SK-N-SH treated with all-trans-retinoic acid at 6 μM for 48 hours (cell line): ENCODE results near the gene NEK11.

Source experiments
- ATAC-seq: fragments of 200-7000 bp; cut with Tn5 transposase; 3 replicates; pipeline ENCODE4 v1.9.1; 2020; ENCODE audit warnings: mild to moderate bottlenecking, moderate library complexity
- ARNTL ChIP-seq: fragments of 450-650 bp; formaldehyde crosslinking; IDR thresholded peaks from 2 replicates; pipeline ENCODE4 v1.5.0; 2020; ENCODE audit warnings: low read depth, mild to moderate bottlenecking, moderate library complexity, borderline replicate concordance
- BACH2 ChIP-seq: fragments of 250-450 bp; sonication (Bioruptor Pico); IDR thresholded peaks from 2 replicates; pipeline ENCODE4 v1.9.0; 2021; ENCODE audit warnings: mild to moderate bottlenecking, borderline replicate concordance
- CSDC2 ChIP-seq: fragments of 250-450 bp; sonication (Bioruptor Pico); IDR thresholded peaks from 2 replicates; pipeline ENCODE4 v1.5.0; 2020; ENCODE audit warnings: mild to moderate bottlenecking, moderate library complexity
- GLIS3 ChIP-seq: fragments of 250-450 bp; sonication (Bioruptor Pico); IDR thresholded peaks from 2 replicates; pipeline ENCODE4 v1.5.0; 2020; ENCODE audit warnings: mild to moderate bottlenecking, moderate library complexity
- ISL1 ChIP-seq: fragments of 250-450 bp; sonication (Bioruptor Pico); IDR thresholded peaks from 2 replicates; pipeline ENCODE4 v2.1.2; 2022; ENCODE audit warnings: mild to moderate bottlenecking, moderate library complexity
- OSR1 ChIP-seq: fragments of 250-450 bp; sonication (Bioruptor Pico); IDR thresholded peaks from 2 replicates; pipeline ENCODE4 v1.8.0; 2022; ENCODE audit warnings: moderate library complexity, mild to moderate bottlenecking, inconsistent platforms
- POU6F1 ChIP-seq: fragments of 250-450 bp; sonication (Bioruptor Pico); IDR thresholded peaks from 2 replicates; pipeline ENCODE4 v1.8.0; 2021; ENCODE audit warnings: low read depth, mild to moderate bottlenecking, moderate library complexity, borderline replicate concordance
- PPARA ChIP-seq: fragments of 250-450 bp; sonication (Bioruptor Pico); IDR thresholded peaks from 2 replicates; pipeline ENCODE4 v1.5.0; 2020; ENCODE audit warnings: mild to moderate bottlenecking, borderline replicate concordance
- RARB ChIP-seq: fragments of 250-450 bp; sonication (Bioruptor Pico); IDR thresholded peaks from 2 replicates; pipeline ENCODE4 v1.8.0; 2021; ENCODE audit warnings: mild to moderate bottlenecking, moderate library complexity
- SNAI2 ChIP-seq: fragments of 250-450 bp; sonication (Bioruptor Pico); IDR thresholded peaks from 2 replicates; pipeline ENCODE4 v1.5.0; 2020; ENCODE audit warnings: mild to moderate bottlenecking, moderate library complexity
- TCF4 ChIP-seq: fragments of 250-450 bp; sonication (Bioruptor Pico); IDR thresholded peaks from 2 replicates; pipeline ENCODE4 v1.8.0; 2021; ENCODE audit warnings: mild to moderate bottlenecking, moderate library complexity, borderline replicate concordance
- ZC3H10 ChIP-seq: fragments of 250-450 bp; sonication (Bioruptor Pico); IDR thresholded peaks from 2 replicates; pipeline ENCODE4 v1.5.1; 2021; ENCODE audit warnings: mild to moderate bottlenecking, moderate library complexity
- ZFP3 ChIP-seq: fragments of 250-450 bp; sonication (Bioruptor Pico); IDR thresholded peaks from 2 replicates; pipeline ENCODE4 v1.5.0; 2020; ENCODE audit warnings: mild to moderate bottlenecking, moderate library complexity
- ZFP30 ChIP-seq: fragments of 450-650 bp; formaldehyde crosslinking; IDR thresholded peaks from 2 replicates; pipeline ENCODE4 v1.5.0; 2022; ENCODE audit warnings: mild to moderate bottlenecking, moderate library complexity
- ZNF565 ChIP-seq: fragments of 450-650 bp; formaldehyde crosslinking; conservative IDR thresholded peaks from 2 replicates; pipeline ENCODE4 v1.5.0; 2020; ENCODE audit warnings: low read depth, mild to moderate bottlenecking, moderate library complexity
- ZNF8 ChIP-seq: fragments of 450-650 bp; formaldehyde crosslinking; IDR thresholded peaks from 2 replicates; pipeline ENCODE4 v1.5.0; 2020; ENCODE audit warnings: mild to moderate bottlenecking, moderate library complexity
- TF ChIP-seq, protein P1 (sequence below): fragments of 250-450 bp; sonication (Bioruptor Pico); IDR thresholded peaks from 2 replicates; pipeline ENCODE4 v1.5.0; 2020; ENCODE audit warnings: mild to moderate bottlenecking, moderate library complexity
- TF ChIP-seq, protein P2 (sequence below): fragments of 250-450 bp; sonication (Bioruptor Pico); IDR thresholded peaks from 2 replicates; pipeline ENCODE4 v1.5.1; 2020; ENCODE audit warnings: low read depth, mild to moderate bottlenecking, moderate library complexity
- TF ChIP-seq, protein P3 (sequence below): fragments of 250-450 bp; sonication (Bioruptor Pico); IDR thresholded peaks from 2 replicates; pipeline ENCODE4 v1.5.1; 2021; ENCODE audit warnings: mild to moderate bottlenecking, moderate library complexity

Gene NEK11

GRCh38 chr3:131158434-131158833 lies 131.8 kb downstream of the NEK11 start:
- TF ChIP-seq, protein P1, sequence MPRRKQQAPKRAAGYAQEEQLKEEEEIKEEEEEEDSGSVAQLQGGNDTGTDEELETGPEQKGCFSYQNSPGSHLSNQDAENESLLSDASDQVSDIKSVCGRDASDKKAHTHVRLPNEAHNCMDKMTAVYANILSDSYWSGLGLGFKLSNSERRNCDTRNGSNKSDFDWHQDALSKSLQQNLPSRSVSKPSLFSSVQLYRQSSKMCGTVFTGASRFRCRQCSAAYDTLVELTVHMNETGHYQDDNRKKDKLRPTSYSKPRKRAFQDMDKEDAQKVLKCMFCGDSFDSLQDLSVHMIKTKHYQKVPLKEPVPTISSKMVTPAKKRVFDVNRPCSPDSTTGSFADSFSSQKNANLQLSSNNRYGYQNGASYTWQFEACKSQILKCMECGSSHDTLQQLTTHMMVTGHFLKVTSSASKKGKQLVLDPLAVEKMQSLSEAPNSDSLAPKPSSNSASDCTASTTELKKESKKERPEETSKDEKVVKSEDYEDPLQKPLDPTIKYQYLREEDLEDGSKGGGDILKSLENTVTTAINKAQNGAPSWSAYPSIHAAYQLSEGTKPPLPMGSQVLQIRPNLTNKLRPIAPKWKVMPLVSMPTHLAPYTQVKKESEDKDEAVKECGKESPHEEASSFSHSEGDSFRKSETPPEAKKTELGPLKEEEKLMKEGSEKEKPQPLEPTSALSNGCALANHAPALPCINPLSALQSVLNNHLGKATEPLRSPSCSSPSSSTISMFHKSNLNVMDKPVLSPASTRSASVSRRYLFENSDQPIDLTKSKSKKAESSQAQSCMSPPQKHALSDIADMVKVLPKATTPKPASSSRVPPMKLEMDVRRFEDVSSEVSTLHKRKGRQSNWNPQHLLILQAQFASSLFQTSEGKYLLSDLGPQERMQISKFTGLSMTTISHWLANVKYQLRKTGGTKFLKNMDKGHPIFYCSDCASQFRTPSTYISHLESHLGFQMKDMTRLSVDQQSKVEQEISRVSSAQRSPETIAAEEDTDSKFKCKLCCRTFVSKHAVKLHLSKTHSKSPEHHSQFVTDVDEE (CRISPR knock-in tag), result no peak
- no peak for TF ChIP-seq ZNF565 (CRISPR knock-in tag)
- TF ChIP-seq, protein P2, sequence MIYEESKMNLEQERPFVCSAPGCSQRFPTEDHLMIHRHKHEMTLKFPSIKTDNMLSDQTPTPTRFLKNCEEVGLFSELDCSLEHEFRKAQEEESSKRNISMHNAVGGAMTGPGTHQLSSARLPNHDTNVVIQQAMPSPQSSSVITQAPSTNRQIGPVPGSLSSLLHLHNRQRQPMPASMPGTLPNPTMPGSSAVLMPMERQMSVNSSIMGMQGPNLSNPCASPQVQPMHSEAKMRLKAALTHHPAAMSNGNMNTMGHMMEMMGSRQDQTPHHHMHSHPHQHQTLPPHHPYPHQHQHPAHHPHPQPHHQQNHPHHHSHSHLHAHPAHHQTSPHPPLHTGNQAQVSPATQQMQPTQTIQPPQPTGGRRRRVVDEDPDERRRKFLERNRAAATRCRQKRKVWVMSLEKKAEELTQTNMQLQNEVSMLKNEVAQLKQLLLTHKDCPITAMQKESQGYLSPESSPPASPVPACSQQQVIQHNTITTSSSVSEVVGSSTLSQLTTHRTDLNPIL (CRISPR knock-in tag), result no peak
- no peak for TF ChIP-seq ZFP30 (CRISPR knock-in tag)
- no peak for TF ChIP-seq ZNF8
- TF ChIP-seq SNAI2 (CRISPR knock-in tag), result no peak
- TF ChIP-seq CSDC2, result no peak
- no peak for TF ChIP-seq GLIS3 (CRISPR knock-in tag)
- TF ChIP-seq RARB (CRISPR knock-in tag), result no peak
- no peak for TF ChIP-seq ISL1 (CRISPR knock-in tag)
- TF ChIP-seq BACH2 (CRISPR knock-in tag), result no peak
- TF ChIP-seq ARNTL (CRISPR knock-in tag), result no peak
- TF ChIP-seq, protein P3, sequence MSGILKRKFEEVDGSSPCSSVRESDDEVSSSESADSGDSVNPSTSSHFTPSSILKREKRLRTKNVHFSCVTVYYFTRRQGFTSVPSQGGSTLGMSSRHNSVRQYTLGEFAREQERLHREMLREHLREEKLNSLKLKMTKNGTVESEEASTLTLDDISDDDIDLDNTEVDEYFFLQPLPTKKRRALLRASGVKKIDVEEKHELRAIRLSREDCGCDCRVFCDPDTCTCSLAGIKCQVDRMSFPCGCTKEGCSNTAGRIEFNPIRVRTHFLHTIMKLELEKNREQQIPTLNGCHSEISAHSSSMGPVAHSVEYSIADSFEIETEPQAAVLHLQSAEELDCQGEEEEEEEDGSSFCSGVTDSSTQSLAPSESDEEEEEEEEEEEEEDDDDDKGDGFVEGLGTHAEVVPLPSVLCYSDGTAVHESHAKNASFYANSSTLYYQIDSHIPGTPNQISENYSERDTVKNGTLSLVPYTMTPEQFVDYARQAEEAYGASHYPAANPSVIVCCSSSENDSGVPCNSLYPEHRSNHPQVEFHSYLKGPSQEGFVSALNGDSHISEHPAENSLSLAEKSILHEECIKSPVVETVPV, result no peak
- no peak for TF ChIP-seq POU6F1 (CRISPR knock-in tag)
- TF ChIP-seq PPARA (CRISPR knock-in tag), result no peak
- no peak for TF ChIP-seq OSR1 (CRISPR knock-in tag)
- TF ChIP-seq ZFP3, result no peak
- no peak for TF ChIP-seq TCF4 (CRISPR knock-in tag)
- TF ChIP-seq ZC3H10 (CRISPR knock-in tag), result no peak
- no peak for ATAC-seq

DNA sequence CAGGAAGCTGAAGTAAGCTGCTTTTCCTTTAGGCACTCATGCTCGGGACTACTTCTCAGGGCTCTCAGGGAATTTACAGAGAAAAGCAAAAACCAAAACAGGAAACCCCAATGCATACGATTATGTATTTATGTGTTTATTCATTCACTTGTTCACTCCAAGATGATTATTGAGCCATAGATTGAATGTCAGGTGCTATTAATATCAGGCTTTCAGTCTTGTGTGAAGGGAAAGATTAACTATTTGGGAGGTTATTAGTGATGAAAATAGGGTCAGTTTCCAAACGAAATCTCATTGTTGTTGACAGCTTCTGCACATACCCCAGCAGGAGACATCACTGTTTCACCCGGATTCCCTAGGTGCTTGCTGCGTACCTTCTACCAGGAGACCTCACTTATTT lies 135.8 kb downstream of the NEK11 start:
- ATAC-seq, result no peak

More for the DNA sequence above, 135.8 kb downstream of the NEK11 start:
- TF ChIP-seq PPARA (CRISPR knock-in tag) (no peak), CSDC2 (no peak)
- TF ChIP-seq, protein P1 (CRISPR knock-in tag), result no peak
- TF ChIP-seq, protein P2 (CRISPR knock-in tag), result no peak
